ENCODE measurements around the gene LYSMD4.

The LYSMD4 gene

DNA sequence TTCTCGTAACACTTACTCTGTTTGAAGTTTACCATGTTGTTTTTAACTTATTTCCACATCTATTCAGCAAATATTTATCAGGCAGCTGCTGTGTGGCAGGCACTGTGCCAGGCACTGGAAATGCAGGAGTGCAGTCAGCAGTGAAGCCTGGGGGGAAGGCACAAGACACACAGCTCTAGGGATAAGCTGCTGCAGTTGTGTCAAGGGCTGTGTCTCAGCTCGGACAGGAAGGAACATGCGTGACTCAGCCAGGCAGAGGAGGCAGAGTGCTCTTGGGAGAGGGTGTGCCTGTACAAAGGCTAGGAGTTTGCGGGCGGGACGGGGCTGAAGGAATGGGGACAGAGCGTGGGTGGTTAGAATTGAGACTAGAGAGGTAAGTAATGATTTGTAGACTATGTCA lies 24.7 kb downstream of the LYSMD4 start:
- TF ChIP-seq, protein P1, sequence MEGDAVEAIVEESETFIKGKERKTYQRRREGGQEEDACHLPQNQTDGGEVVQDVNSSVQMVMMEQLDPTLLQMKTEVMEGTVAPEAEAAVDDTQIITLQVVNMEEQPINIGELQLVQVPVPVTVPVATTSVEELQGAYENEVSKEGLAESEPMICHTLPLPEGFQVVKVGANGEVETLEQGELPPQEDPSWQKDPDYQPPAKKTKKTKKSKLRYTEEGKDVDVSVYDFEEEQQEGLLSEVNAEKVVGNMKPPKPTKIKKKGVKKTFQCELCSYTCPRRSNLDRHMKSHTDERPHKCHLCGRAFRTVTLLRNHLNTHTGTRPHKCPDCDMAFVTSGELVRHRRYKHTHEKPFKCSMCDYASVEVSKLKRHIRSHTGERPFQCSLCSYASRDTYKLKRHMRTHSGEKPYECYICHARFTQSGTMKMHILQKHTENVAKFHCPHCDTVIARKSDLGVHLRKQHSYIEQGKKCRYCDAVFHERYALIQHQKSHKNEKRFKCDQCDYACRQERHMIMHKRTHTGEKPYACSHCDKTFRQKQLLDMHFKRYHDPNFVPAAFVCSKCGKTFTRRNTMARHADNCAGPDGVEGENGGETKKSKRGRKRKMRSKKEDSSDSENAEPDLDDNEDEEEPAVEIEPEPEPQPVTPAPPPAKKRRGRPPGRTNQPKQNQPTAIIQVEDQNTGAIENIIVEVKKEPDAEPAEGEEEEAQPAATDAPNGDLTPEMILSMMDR (IDR thresholded peaks at IDR 0.05; ENCODE audit: control insufficient read depth, insufficient read depth, low read depth, low read length, missing control alignments): no peak
- peak; percentile 57 for DNase-seq (ENCODE audit: low read depth)
- no peak overlapping the region for H3K4me3 ChIP-seq (ENCODE audit: control insufficient read depth, low read depth, low read length)

DNA sequence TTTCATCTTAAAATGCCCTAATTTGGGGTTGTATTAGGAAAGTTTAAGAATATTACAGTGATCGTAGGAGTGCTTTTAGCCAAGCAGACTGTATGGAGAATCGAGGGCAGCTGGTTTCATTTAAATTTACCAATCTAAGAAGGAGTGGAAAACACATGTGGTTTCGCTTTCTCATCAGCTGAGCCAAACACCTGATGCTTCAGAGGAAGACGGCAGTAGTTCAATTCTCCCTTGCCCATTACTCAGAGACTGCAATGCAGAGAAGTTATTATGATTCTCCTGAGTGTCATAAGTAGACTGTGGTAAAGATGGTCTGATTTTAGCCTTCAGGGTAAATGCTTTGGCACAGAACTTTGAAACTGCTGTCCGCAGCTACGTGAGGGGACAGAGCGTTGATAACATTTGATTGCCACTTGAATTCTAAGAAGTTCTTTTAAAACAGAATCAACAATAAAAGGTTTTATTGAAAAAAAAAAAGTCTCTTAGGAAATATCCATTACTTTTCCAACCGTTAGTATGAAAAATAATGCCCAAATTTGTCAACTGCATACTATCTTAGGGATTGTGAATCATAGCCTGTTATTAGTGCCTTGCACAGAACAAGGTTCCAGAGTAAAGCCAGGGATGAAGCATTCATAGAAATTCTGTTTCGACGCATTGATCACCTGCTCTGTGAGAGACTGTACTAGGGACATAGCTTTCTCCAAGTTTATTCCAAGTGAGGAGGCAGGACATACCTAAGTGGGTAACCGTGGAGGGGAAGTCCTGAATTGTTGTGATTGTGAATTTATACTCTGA lies 25.6 kb downstream of the LYSMD4 start:
- H3K4me3 ChIP-seq (ENCODE audit: control insufficient read depth, low read depth, low read length): no peak overlapping the region
- TF ChIP-seq, protein P1 (IDR thresholded peaks at IDR 0.05; ENCODE audit: control insufficient read depth, insufficient read depth, low read depth, low read length, missing control alignments): no peak
- DNase-seq (ENCODE audit: low read depth): no peak

DNA sequence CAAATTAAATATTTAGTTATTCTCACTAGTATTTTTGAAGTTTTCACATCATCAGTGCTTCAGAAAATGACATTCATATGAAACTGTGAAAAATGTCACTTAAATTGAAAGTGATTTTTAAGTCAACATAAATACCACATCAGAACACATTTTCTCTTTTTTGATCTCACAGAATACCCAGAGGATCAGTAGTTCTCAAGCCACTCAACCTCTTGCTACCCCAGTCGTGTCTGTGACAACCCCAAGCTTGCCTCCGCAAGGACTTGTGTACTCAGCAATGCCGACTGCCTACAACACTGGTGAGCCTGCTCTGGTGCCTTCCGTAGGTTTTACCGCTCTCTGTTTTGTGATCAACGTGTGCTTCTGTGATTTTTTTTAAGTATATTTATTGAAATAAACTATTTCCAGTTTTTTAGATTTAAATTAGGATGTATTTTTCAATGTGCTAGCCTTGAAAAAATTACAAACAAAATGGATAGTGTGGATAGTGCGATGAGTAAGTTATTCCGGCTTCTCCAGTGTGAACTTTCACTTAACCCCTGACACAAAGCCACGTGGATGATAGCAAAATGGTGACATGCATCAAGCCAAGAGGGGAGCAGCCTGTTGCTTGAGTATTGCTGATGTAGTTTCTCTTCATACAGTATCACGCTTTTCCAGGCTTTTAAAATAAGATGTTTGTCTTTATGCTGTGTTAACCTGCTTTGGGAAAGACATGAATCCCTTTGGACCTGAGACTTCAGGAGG lies 26.5 kb downstream of the LYSMD4 start:
- DNase-seq (ENCODE audit: low read depth): no peak
- TF ChIP-seq, protein P1 (IDR thresholded peaks at IDR 0.05; ENCODE audit: control insufficient read depth, insufficient read depth, low read depth, low read length, missing control alignments): no peak
- no peak overlapping the region for H3K4me3 ChIP-seq (ENCODE audit: control insufficient read depth, low read depth, low read length)

DNA sequence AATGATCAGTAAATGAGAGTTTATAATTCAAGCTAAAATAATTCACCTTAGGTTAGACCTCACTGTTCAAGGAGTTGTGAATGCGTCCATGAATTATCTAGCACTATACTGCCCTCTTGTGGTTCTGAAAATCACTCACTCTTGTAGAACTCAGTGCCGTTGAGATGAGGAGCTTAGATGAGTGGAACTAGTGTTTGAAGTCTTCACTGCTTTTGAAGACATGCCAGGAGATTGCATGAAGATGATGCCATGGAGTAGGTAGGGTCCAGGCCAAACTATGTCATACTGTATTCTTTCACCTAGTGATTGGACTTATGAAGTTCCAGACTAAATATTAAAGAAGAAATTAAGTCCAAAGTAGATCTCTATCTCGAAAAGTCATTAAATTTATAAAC lies 28.8 kb downstream of the LYSMD4 start:
- H3K4me3 ChIP-seq (ENCODE audit: control insufficient read depth, low read depth, low read length): no peak overlapping the region
- TF ChIP-seq, protein P1 (IDR thresholded peaks at IDR 0.05; ENCODE audit: control insufficient read depth, insufficient read depth, low read depth, low read length, missing control alignments): peak; percentile 66
- peak; percentile 59 for DNase-seq (ENCODE audit: low read depth)

DNA sequence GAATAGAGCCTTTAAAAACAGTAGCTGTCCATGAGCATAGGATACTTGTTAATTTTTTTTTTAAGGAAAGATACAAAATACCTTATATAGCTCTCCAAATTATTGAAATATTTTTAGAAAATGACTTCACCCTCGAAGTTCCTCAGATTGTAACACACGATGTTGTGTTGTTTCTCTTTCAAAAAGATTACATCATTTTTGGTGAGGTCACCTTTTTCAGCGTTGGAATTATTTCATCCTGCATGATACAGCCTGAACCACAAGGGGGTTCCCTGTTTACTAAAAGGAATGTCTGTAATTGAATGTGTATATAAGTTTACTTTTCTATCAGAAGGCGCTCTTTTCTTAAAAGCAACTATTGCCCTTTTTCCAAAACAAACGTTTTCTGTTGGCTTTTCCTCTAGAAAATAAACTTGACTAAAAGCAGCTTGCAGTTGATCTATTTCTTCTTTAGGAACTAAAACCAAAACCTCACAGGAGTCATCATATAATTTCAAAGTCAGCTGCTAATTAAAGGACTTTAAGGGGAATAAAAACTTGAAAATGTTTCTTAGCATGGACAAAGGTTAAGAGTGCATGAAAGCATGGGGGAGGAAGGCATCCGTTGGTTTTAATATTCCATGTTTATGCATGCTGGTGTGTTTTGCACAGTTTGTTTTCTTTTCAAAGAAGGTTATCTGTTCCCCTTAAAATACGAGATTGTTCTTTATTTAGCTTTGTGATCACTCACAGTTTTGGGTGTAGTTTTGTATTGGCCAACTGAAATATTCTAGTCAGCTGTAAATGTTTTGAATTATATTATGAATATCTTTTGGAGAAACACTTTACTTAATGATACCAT lies 29.4 kb downstream of the LYSMD4 start:
- TF ChIP-seq, protein P1 (IDR thresholded peaks at IDR 0.05; ENCODE audit: control insufficient read depth, insufficient read depth, low read depth, low read length, missing control alignments): peak; percentile 63
- peak; percentile 78 for DNase-seq (ENCODE audit: low read depth)
- no peak overlapping the region for H3K4me3 ChIP-seq (ENCODE audit: control insufficient read depth, low read depth, low read length)

DNA sequence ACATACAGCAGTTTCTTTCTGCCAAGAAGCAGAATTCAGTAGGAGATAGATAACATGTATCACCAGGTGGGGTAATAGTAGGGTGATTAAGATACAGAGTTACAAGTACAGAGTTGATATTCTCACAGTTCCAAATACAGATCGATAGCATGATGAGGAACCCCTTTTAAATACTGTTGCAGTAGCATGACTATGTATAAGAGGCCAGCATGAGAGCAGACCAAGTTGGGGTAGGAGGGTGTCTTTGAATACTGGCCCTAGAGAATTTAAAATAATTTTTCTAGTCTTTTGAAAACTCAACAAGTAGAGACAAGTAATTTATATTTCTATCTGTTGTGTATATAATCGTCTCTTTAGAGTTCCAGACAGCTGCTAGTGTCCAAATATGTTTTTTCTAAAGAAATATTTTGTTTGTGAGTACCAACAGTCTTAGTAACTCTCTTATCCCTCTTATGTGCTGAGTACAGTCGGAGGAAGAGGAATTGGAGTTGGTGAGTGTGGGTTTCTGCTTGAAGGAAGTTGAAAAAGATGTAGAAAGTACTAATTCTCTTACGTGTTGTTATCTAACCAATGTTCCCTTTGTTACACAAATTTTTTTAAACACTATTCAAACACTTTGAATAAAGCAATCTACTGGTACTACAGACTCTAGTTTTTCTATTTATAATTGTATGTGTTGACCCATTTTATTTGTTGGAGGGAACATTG lies 30.2 kb downstream of the LYSMD4 start:
- TF ChIP-seq, protein P1 (IDR thresholded peaks at IDR 0.05; ENCODE audit: control insufficient read depth, insufficient read depth, low read depth, low read length, missing control alignments): no peak
- H3K4me3 ChIP-seq (ENCODE audit: control insufficient read depth, low read depth, low read length): no peak overlapping the region
- no peak for DNase-seq (ENCODE audit: low read depth)

Measured in AG09309 (cell line).